NB4 (cell line): ENCODE data around the gene MEGF6.

Experiments
- CTCF ChIP-seq: IDR thresholded peaks from one replicate; pipeline ENCODE4 v1.5.1; 2012; ENCODE audit warnings: low read depth, low read length
- MAX ChIP-seq: IDR thresholded peaks from 2 replicates; pipeline ENCODE4 v1.6.1; 2011; ENCODE audit warnings: low read depth, low read length
- MYC ChIP-seq: IDR thresholded peaks from 2 replicates; pipeline ENCODE4 v1.6.1; 2011; ENCODE audit warnings: low read depth, low read length
- POLR2A ChIP-seq: IDR thresholded peaks from 2 replicates; pipeline ENCODE4 v1.6.1; 2011; ENCODE audit warnings: mild to moderate bottlenecking; ENCODE audit not compliant: insufficient read length; ENCODE audit errors: extremely low read depth

DNA sequence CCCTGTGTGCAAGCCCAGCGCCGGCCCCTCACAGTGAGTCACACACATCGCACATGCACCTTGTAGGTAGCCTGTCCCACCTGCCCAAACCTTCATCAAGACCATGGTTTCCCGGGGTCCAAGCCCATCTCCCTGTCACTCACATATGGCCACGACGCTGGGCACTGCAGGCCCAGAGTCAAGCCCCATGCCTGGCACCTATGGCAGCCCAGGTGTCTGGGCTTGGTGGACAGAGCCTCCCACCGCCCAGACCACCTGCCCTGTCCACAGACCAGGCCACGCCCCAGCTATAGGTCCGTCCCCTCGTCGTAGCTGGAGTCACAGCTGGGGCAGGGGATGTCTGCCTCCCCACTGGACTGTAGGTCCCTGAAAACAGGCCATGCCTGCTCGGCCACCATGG lies 48.2 kb downstream of the MEGF6 start:
- TF ChIP-seq POLR2A (no peak), CTCF (no peak), MAX (no peak), MYC (no peak)
